ENCODE measurements around the gene HHIPL1.

The HHIPL1 gene

DNA sequence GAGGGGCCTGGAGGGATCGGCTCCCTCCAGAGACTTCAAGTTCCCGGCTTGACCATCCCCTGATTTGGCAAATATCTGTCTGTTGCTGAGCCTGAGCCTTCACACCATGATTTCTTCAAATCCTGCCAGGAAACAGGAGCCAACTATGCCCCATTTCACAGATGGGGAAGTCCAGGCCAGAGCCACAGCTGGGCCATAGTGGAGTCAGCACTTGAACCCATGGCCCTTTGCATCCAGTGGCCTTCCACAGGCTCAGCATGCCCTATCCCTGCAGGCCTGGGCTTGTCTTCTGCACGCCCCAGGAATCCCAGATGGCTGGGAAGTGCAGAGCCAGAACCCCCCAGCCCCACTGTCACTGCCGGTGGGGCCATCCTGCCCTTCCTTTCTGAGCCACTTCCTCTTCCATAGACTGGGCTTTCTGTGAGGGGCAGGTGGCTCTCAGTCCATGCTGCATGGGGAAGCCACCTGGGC is 84.1 kb downstream of the HHIPL1 start:
- no peak overlapping the region for H3K4me3 ChIP-seq (ENCODE audit: low read length)
- H3K4me2 ChIP-seq (ENCODE audit: low read length), result no peak overlapping the region
- no peak for TF ChIP-seq EZH2phosphoT487 (IDR thresholded peaks at IDR 0.05; ENCODE audit: borderline replicate concordance, low read length)
- TF ChIP-seq, protein P1, sequence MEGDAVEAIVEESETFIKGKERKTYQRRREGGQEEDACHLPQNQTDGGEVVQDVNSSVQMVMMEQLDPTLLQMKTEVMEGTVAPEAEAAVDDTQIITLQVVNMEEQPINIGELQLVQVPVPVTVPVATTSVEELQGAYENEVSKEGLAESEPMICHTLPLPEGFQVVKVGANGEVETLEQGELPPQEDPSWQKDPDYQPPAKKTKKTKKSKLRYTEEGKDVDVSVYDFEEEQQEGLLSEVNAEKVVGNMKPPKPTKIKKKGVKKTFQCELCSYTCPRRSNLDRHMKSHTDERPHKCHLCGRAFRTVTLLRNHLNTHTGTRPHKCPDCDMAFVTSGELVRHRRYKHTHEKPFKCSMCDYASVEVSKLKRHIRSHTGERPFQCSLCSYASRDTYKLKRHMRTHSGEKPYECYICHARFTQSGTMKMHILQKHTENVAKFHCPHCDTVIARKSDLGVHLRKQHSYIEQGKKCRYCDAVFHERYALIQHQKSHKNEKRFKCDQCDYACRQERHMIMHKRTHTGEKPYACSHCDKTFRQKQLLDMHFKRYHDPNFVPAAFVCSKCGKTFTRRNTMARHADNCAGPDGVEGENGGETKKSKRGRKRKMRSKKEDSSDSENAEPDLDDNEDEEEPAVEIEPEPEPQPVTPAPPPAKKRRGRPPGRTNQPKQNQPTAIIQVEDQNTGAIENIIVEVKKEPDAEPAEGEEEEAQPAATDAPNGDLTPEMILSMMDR (IDR thresholded peaks at IDR 0.05; ENCODE audit: low read depth, low read length, poor library complexity, severe bottlenecking), result no peak
- no peaks in the 10 kb centered on the region for H3F3A ChIP-seq (ENCODE audit: control insufficient read depth, insufficient read depth)
- no peaks in the 10 kb centered on the region for H3K9me3 ChIP-seq (ENCODE audit: control insufficient read depth, insufficient read depth, low read length)
- H3K27ac ChIP-seq (ENCODE audit: low read depth, low read length), result no peak overlapping the region
- no peaks in the 10 kb centered on the region for H3K9me2 ChIP-seq (replicated peaks; ENCODE audit: control insufficient read depth, low read length)
- no peaks in the 10 kb centered on the region for H3K27me3 ChIP-seq (ENCODE audit: control insufficient read depth, low read length)
- no peaks in the 10 kb centered on the region for H4K20me1 ChIP-seq (ENCODE audit: control insufficient read depth, insufficient read depth, low read depth, low read length)
- H3K36me3 ChIP-seq (ENCODE audit: control insufficient read depth, low read length), result no peaks in the 10 kb centered on the region
- H3K79me2 ChIP-seq (ENCODE audit: control insufficient read depth, low read length), result no peaks in the 10 kb centered on the region
- H3K4me1 ChIP-seq (ENCODE audit: control insufficient read depth, low read length), result no peaks in the 10 kb centered on the region

Measured in DOHH2 (cell line).